H54 (cell line): ENCODE results near the gene EMILIN2.

Experiments used
- DNase-seq: peaks from one replicate; pipeline ENCODE4 v3.0.0; 2011; ENCODE audit warnings: low spot score, mixed read lengths; ENCODE audit not compliant: insufficient read length
- FAIRE-seq: peaks from 3 replicates; lab custom pipeline; 2011; peaks lifted over from hg19 to GRCh38; lab: Jason Lieb, UNC
- POLR2A ChIP-seq: IDR thresholded peaks from 2 replicates; pipeline ENCODE4 v1.6.1; 2011; ENCODE audit warnings: low read depth, mild to moderate bottlenecking, low read length

The EMILIN2 gene

DNA sequence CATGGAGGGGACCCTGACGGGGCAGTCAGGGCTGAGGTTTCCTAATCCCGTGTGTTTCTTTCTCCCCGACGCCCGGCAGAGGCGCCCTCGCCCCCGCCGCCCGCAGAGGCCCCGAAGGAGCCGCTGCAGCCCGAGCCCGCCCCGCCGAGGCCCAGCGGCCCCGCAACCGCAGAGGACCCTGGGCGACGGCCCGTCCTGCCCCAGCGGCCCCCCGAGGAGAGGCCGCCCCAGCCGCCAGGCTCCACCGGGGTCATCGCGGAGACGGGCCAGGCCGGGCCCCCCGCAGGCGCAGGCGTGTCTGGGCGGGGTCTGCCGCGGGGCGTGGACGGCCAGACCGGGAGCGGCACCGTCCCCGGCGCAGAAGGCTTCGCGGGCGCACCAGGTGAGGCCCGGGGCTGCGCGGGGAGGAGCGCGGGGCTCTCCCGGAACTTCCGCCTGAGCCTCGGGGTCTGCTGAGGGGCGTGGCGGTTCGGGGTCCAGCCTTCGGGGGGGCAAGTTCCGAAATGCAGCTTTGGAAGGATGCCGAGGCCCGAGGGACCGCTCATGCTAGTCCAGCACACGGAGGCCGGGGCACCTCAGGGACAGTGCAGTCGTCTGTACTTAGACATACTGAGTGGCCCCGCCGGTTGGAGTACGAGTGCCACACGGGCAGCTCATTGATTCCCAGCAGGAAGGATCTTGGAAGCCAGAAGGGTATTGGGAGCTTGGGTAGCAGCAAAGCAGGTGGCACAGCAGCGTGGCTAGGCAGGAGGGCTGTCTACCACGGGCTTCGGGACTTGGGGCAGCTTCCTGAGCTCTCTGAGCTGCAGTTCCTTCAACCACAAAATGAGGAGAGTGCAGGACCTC is 60.1 kb downstream of the EMILIN2 start:
- no peak for TF ChIP-seq POLR2A
- DNase-seq (no peak), FAIRE-seq (no peak)

DNA sequence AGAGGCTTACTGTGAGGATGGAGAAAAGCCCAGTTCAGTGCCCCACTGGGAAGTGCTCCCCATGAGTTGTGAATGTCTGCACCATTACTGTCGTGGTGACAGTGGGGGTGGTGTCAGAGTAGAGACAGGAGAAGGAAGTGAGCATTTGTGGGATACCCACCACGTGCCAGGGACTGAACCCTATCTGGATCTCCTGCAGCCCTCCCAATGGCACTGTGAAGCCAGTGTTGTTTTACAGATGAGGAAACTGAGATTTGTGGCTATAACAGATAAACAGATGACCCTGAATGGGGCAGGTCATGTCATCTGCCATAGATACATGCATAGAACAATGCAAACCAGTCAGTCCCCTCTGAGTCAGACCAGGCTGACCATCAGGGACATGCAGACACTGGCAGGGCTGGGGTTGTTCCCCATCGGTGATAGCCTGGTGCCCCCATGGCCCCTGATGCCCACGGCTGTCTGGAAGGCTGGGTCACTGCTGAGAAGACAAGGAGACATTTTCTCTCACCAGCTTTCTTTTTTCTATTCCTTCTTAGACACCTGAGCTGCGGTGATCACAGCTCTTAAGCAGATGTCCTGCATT is 60.8 kb downstream of the EMILIN2 start:
- FAIRE-seq (no peak), DNase-seq (no peak)
- no peak for TF ChIP-seq POLR2A

DNA sequence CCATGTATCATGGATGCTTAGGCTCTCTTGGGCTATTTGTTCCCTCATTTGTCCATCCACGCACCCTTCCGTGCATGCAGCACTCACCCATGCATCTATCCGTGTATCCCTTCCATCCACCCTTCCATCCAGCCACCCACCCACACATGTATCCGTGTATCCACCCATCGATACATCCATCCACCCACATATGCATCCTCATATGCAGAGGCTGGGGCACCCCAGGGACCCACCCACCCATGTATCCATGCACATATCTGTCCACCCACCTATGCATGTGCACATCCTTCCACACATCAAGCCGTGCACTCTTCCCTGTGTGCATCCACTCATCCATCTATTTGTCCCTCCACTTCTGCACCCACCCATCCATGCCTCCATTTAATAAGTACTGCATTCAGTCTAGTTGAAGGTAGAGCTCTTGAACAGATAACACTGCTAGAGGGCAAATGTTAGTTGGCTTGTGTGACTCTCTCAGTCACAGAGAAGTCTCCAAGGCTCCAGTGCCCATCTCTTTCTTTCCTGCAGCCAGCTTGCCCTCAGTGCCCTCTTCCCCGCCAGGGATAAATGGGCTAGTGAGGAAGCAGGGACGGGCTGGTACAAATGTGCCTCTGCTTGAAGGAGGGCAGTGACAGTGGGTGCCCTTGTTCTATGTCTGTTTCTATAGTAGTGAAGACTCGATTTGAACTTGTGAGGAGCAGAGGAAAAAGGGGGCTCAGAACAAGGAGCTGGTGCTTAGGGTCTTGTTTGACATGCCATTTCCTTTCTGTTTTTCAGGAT is 61.5 kb downstream of the EMILIN2 start:
- DNase-seq, result no peak
- no peak for TF ChIP-seq POLR2A
- no peak for FAIRE-seq

DNA sequence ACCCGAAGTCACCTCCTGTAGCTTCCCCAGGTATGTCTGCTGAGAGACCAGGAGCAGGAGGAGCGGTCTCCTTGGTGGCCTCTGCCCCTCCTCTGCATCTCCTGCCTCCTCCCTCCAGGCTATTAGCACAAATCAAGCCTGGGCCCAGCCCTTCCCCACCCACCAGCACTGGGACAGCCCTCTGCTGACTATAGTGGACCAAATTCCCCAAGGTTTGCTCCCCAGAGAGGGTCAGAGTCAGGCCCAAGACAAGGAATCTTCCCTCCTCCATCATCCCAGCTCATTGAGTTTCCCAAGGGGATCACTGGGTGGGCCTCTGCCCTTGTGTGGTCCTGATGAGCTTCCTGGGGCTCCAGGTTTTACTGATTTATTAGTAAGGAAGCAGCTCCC is 62.1 kb downstream of the EMILIN2 start:
- TF ChIP-seq POLR2A, result no peak
- no peak for FAIRE-seq
- no peak for DNase-seq

DNA sequence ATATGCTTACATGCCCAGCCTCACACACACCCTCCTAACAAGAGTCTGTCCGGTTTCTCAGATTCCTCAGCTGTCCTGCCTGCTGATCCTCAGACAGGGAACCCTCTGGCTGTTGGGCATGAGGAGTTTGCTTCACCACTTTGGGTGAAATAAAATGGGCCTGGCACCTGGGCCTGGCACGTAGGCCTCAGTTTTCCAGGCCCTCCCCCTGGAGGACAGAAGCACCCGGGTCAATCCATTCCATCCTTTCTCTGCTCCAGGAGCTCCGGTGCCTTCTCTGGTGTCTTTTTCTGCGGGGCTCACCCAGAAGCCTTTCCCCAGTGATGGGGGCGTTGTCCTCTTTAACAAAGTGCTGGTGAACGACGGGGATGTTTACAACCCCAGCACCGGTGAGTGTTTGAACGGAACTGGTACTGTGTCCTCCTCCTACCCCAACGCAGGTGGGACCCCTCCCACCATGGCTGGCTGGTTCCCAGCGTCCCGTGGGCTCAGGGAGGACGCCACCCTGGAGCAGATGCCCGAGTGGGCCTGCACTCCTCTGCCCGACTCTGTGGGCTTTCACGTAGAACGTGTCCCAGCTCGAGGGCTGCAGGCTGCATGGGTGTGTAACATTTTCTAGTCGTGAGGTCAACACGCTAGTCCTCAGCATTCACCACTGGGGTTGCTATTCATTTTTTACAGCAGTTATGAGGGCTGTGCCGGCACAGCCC is 62.8 kb downstream of the EMILIN2 start:
- FAIRE-seq (no peak), DNase-seq (no peak)
- TF ChIP-seq POLR2A, result no peak

DNA sequence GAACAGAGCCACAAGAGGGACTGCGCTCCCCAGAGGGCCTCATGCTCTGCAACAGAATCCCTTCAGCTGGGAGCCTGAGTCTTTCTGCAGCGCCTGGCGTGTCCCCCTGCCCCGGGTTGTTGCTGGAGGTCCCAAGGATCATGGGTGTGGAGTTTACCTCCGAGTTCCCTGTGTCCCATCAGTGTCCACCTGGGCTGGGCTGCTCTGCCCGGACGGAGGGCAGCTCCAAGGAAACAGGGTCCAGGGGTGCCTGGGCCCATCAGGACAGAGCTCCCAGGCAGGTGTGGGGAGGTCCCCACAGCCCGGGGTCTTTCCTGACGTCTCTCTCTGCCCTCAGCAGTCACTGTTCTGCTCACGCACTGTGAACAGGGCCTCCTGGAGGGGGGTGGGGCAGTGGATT is 63.5 kb downstream of the EMILIN2 start:
- no peak for DNase-seq
- no peak for TF ChIP-seq POLR2A
- FAIRE-seq, result no peak

DNA sequence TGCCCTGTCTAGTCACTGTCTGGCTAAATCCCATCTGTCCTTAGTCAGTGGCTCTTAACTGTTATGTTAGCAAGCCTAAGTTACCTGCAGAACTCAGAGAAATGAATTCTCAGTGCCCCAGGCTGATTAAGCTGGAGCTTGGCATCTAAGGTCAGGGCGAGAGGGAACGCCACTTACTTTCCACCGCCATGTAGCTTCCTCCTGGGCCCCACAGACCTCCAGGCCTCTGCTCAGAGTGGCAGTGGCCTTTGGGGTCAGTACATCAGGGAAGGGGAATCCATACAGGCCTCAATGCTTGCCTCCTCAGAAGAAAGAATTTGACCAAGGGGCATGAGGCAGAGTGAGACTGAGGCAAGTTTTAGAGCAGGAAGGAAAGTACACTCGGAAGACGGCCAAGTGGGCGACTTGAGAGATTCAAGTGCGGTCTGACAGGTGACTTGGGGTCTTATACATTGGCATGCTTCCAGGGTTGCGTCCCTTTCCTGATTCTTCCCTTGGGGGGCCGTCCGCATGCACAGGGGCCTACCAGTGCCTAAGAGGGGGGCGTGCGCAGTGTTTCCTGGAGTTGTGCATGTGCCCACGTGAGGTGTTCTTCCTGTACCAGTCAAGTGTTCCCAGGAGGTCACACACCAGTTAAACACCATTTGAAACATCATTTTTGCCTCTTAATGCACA is 64.1 kb downstream of the EMILIN2 start:
- no peak for FAIRE-seq

DNA sequence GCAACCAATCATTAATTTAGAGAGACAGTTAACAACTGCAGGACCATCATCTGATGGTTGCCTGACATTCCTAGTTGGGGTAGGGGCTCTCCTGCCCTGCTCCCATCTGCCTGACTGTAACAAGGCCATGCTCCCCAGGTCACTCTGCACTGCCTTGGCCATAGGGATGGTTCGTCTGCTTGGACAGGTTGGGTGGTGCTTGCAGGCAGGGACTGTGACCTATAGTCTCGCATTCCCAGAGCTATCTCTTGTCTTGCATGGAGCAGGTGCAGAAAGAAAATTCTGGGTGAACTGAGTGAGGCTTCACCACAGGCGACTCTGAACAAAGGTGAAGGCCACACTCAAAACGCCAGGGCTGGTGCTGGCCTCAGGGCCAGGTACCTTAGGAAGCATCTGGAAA is 64.7 kb downstream of the EMILIN2 start:
- no peak for TF ChIP-seq POLR2A
- no peak for FAIRE-seq
- no peak for DNase-seq

More for the DNA sequence above, 64.1 kb downstream of the EMILIN2 start:
- TF ChIP-seq POLR2A, result no peak
- no peak for DNase-seq

DNA sequence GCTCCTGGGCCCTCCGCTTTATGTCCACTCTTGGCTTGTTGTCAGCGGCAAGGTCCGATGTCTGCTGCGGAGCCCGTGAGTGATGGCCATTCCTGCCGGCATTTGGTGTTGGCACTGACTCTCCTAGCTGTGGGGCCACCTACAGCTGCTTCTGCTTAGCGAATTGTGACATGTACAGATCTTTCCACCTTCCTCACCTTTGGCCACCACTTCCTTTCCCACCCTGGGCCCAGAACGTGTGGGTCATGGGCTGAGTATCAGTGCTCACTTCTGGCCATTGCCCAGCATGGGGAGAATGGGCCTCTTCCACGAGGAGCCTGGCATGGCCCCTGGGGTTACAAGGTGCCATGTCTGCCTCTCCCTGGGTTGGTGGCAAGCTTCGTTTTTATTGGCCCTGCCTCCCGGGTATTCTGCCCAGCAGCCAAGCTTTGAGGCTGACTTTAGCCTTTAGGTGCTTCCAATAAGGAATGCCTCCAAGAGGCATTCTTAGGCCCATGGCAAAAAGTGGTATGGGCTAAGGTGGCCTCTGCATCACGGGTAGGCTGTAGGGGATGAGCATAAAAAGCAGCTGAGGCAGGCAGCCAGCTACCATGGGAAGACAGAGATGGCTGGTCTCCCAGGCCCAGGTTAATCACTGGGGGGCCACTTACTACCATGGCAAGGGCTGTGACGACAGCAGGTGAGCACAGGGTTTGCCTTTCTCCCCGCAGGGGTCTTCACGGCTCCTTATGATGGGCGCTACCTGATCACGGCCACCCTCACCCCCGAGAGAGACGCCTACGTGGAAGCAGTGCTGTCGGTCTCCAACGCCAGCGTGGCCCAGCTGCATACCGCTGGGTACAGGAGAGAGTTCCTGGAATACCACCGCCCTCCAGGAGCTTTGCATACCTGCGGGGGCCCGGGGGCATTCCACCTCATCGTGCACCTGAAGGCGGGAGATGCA is 65.8 kb downstream of the EMILIN2 start:
- DNase-seq, result no peak
- FAIRE-seq, result no peak
- no peak for TF ChIP-seq POLR2A

DNA sequence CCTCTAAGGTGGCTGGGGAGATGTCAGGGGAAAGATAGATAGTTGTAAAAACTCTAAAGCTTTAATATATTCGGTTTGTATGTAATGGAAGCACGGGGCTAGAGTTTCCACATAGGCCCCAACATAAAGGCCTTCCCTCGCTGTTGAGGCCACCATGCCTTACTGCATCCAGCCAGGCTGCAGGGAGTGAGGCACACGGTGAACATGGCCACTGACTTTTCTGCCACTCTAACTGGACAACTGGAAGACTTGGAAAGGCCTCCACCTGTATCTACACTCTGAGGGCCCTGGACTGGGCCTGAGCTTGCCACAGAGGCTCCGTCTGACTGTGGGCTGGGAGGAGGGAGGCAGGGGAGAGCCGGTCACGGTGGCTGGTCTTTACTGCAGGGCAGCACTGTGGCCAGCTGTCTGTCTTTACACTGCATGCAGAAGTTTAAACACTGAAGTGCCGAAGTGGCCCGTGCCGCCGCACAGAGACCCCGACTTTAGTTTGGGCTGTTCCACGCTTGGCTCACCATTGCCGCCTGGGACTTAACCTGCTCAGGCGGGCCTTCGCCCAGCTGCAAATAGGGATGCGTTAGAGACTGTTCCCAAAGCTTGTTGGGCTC is 66.7 kb downstream of the EMILIN2 start:
- FAIRE-seq, result no peak
- no peak for TF ChIP-seq POLR2A
- DNase-seq, result no peak

DNA sequence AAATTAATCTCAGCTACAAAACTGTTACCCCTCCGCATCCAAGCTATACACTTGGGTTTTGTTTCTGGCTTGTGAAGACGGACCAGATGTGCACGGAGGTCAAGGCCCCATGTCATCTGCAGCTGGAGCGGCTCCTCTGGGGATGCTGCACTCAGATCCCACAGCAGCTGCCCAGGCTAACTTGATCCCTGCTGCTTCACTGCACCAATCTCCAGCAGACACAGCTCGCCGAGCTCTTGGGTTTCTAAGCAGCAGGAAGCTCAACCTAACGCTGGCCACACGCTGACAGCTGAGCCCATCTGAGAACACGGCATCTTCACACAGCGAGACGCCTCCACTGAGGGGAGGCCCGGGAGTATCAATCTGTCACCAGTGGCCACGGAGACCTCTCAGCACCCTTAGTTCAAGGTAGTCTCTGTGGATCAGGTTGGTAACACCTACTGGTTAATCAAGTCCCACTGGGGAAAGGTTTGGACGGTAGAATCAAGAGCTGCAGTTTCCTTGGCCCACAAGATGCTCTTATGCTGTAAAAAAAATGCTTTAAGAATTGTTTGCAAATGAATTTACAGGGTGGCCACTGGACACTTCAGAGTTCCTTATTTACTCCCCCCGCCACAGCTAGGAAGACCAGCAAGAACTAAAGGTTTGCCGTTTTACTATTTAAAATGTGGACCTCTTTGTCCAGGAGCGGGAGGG is 67.5 kb downstream of the EMILIN2 start:
- DNase-seq (no peak), FAIRE-seq (no peak)

More for the DNA sequence above, 67.5 kb downstream of the EMILIN2 start:
- no peak for TF ChIP-seq POLR2A
